IMR-90 (cell line): ENCODE measurements around the gene OR51F2. TPM values are rescaled to one million over a fixed set of nuclear protein-coding genes. Genes with fewer than 3 reads are reported as not detected.
A peak's percentile ranks its signal among the peaks of the same experiment; 100 is the strongest.

Experiments
- ATAC-seq: fragments of 200-7000 bp; cut with Tn5 transposase; 2 replicates; pipeline ENCODE4 v1.9.1; 2020; ENCODE audit warnings: low read depth, mild to moderate bottlenecking, moderate library complexity
- BruUV-seq: library from RNA; stranded (reverse); fragments of 400-500 nt; replicated peaks from 2 replicates; lab custom pipeline; 2021; lab: Mats Ljungman, UMichigan
- CTCF ChIA-PET: fragments of 300-600 bp; formaldehyde crosslinking; extraction: SDS; loops from one replicate; lab custom pipeline; 2021; ENCODE audit warnings: antibody characterized with exemption; lab: Yijun Ruan, JAX
- POLR2A ChIA-PET: fragments of 300-600 bp; sonication (Branson Sonifier 250); formaldehyde crosslinking; loops from one replicate; lab custom pipeline; 2022; ENCODE audit warnings: antibody characterized with exemption; ENCODE audit not compliant: unreplicated experiment; lab: Charles Lee
- DNase-seq: peaks from one replicate; pipeline ENCODE4 v3.0.0; 2013
- H2AFZ ChIP-seq: replicated peaks from 2 replicates; pipeline ENCODE3; 2013; ENCODE audit warnings: low read length, mild to moderate bottlenecking; ENCODE audit not compliant: poor library complexity
- H2AK5ac ChIP-seq: 2 replicates; pipeline ENCODE4 v1.6.1; 2013; ENCODE audit warnings: low read depth, low read length, inconsistent platforms
- H2AK9ac ChIP-seq: replicated peaks from 2 replicates; pipeline ENCODE3; 2013; ENCODE audit warnings: mild to moderate bottlenecking, low read depth, low read length, moderate library complexity; ENCODE audit not compliant: poor library complexity
- H2BK120ac ChIP-seq: 2 replicates; pipeline ENCODE4 v1.6.1; 2013; ENCODE audit warnings: low read depth, low read length, inconsistent platforms
- H2BK15ac ChIP-seq: 3 replicates; pipeline ENCODE4 v1.6.1; 2013; ENCODE audit warnings: low read depth, low read length, inconsistent platforms
- H2BK20ac ChIP-seq: 2 replicates; pipeline ENCODE4 v1.6.1; 2013; ENCODE audit warnings: low read depth, mild to moderate bottlenecking, inconsistent platforms, low read length, moderate library complexity
- H2BK5ac ChIP-seq: 2 replicates; pipeline ENCODE4 v1.6.1; 2013; ENCODE audit warnings: mild to moderate bottlenecking, low read depth, low read length, inconsistent platforms; ENCODE audit not compliant: poor library complexity, severe bottlenecking
- H3K14ac ChIP-seq: replicated peaks from 2 replicates; pipeline ENCODE4 v1.6.1; 2013; ENCODE audit warnings: low read depth, low read length, inconsistent platforms
- H3K18ac ChIP-seq: 2 replicates; pipeline ENCODE4 v1.6.1; 2013; ENCODE audit warnings: low read depth, low read length, control low read depth
- H3K23ac ChIP-seq: 2 replicates; pipeline ENCODE4 v1.6.1; 2013; ENCODE audit warnings: low read depth, low read length, inconsistent platforms
- H3K27ac ChIP-seq: 2 replicates; pipeline ENCODE4 v1.5.1; 2013; ENCODE audit warnings: mild to moderate bottlenecking, control low read depth, low read length; ENCODE audit not compliant: insufficient read depth
- H3K27me3 ChIP-seq: 2 replicates; pipeline ENCODE4 v1.6.1; 2013; ENCODE audit warnings: low read length; ENCODE audit not compliant: control insufficient read depth, insufficient read depth
- H3K36me3 ChIP-seq: 2 replicates; pipeline ENCODE4 v1.6.1; 2013; ENCODE audit warnings: low read length, mixed read lengths; ENCODE audit not compliant: control insufficient read depth, insufficient read depth
- H3K4ac ChIP-seq: 2 replicates; pipeline ENCODE4 v1.6.1; 2013; ENCODE audit warnings: low read depth, low read length, inconsistent platforms
- H3K4me1 ChIP-seq: 2 replicates; pipeline ENCODE4 v1.6.1; 2013; ENCODE audit warnings: low read length, mixed read lengths; ENCODE audit not compliant: control insufficient read depth, insufficient read depth
- H3K4me2 ChIP-seq: 2 replicates; pipeline ENCODE4 v1.6.1; 2013; ENCODE audit warnings: low read depth, mild to moderate bottlenecking, control low read depth, low read length, moderate library complexity
- H3K4me3 ChIP-seq: 2 replicates; pipeline ENCODE4 v1.5.1; 2013; ENCODE audit warnings: low read depth, mild to moderate bottlenecking, control low read depth, low read length, moderate library complexity; ENCODE audit not compliant: insufficient read depth
- H3K56ac ChIP-seq: 2 replicates; pipeline ENCODE4 v1.6.1; 2013; ENCODE audit warnings: low read length, inconsistent platforms; ENCODE audit not compliant: insufficient read depth; ENCODE audit errors: extremely low read depth
- H3K79me1 ChIP-seq, 2 experiments: 2 replicates each; pipeline ENCODE4 v1.6.1; 2013; ENCODE audit warnings: low read length in 2 of 2, inconsistent platforms in 1 of 2, low read depth in 1 of 2
- H3K9ac ChIP-seq: 2 replicates; pipeline ENCODE4 v1.6.1; 2013; ENCODE audit warnings: low read depth, low read length, control low read depth
- H3K9me1 ChIP-seq: 2 replicates; pipeline ENCODE4 v1.6.1; 2013; ENCODE audit warnings: low read length, inconsistent platforms; ENCODE audit not compliant: insufficient read depth
- H3K9me3 ChIP-seq: 2 replicates; pipeline ENCODE4 v1.6.1; 2013; ENCODE audit warnings: low read length; ENCODE audit not compliant: control insufficient read depth, insufficient read depth
- H4K20me1 ChIP-seq: 2 replicates; pipeline ENCODE4 v1.6.1; 2013; ENCODE audit warnings: low read length, inconsistent platforms; ENCODE audit not compliant: insufficient read depth
- H4K5ac ChIP-seq: 2 replicates; pipeline ENCODE4 v1.6.1; 2013; ENCODE audit warnings: mild to moderate bottlenecking, low read depth, low read length, control low read depth
- H4K8ac ChIP-seq, 2 experiments: 2 replicates each; pipeline ENCODE4 v1.6.1; 2013; ENCODE audit warnings: low read depth in 2 of 2, low read length in 2 of 2, control low read depth in 1 of 2, inconsistent platforms in 1 of 2
- H4K91ac ChIP-seq: 2 replicates; pipeline ENCODE4 v1.6.1; 2013; ENCODE audit warnings: low read depth, low read length, inconsistent platforms; ENCODE audit not compliant: insufficient read depth
- BHLHE40 ChIP-seq: fragments of 150-350 bp; IDR thresholded peaks from 2 replicates; pipeline ENCODE4 v1.6.1; 2016; ENCODE audit warnings: mild to moderate bottlenecking, low read depth, low read length
- CEBPB ChIP-seq: IDR thresholded peaks from 2 replicates; pipeline ENCODE4 v1.6.1; 2012; ENCODE audit warnings: low read depth, low read length, improper control_type of control experiment
- CHD1 ChIP-seq: IDR thresholded peaks from 2 replicates; pipeline ENCODE4 v1.6.1; 2012; ENCODE audit warnings: low read depth, low read length, improper control_type of control experiment
- CTCF ChIP-seq: conservative IDR thresholded peaks from 2 replicates; pipeline ENCODE4 v1.5.1; 2012; ENCODE audit warnings: mild to moderate bottlenecking, low read depth, low read length, improper control_type of control experiment
- ELK1 ChIP-seq: fragments of 150-350 bp; IDR thresholded peaks from 2 replicates; pipeline ENCODE4 v1.6.1; 2016; ENCODE audit warnings: low read depth, mild to moderate bottlenecking, low read length, moderate library complexity, borderline replicate concordance
- FOS ChIP-seq: fragments of 150-350 bp; IDR thresholded peaks from 2 replicates; pipeline ENCODE4 v1.6.1; 2016; ENCODE audit warnings: low read depth, low read length
- MAFK ChIP-seq: IDR thresholded peaks from 2 replicates; pipeline ENCODE4 v1.6.1; 2012; ENCODE audit warnings: low read depth, low read length, improper control_type of control experiment
- MAZ ChIP-seq: IDR thresholded peaks from 2 replicates; pipeline ENCODE4 v1.6.1; 2012; ENCODE audit warnings: low read depth, mild to moderate bottlenecking, low read length, improper control_type of control experiment, moderate library complexity, borderline replicate concordance
- MXI1 ChIP-seq: IDR thresholded peaks from 2 replicates; pipeline ENCODE4 v1.6.1; 2012; ENCODE audit warnings: low read depth, mild to moderate bottlenecking, low read length, moderate library complexity, borderline replicate concordance
- NFE2L2 ChIP-seq: fragments of 150-350 bp; IDR thresholded peaks from 2 replicates; pipeline ENCODE4 v1.6.1; 2016; ENCODE audit warnings: low read depth, mild to moderate bottlenecking, low read length
- POLR2A ChIP-seq: IDR thresholded peaks from 2 replicates; pipeline ENCODE4 v1.6.1; 2012; ENCODE audit warnings: mild to moderate bottlenecking, low read depth, low read length
- RAD21 ChIP-seq: IDR thresholded peaks from 2 replicates; pipeline ENCODE4 v1.6.1; 2012; ENCODE audit warnings: low read length, improper control_type of control experiment
- RCOR1 ChIP-seq: IDR thresholded peaks from 2 replicates; pipeline ENCODE4 v1.6.1; 2012; ENCODE audit warnings: mild to moderate bottlenecking, low read length, improper control_type of control experiment; ENCODE audit not compliant: insufficient replicate concordance
- RFX5 ChIP-seq: IDR thresholded peaks from 2 replicates; pipeline ENCODE4 v1.8.0; 2012; ENCODE audit warnings: low read depth, mild to moderate bottlenecking, low read length, moderate library complexity
- SMC3 ChIP-seq: fragments of 150-350 bp; IDR thresholded peaks from 2 replicates; pipeline ENCODE4 v1.6.1; 2016; ENCODE audit warnings: low read depth, mild to moderate bottlenecking, antibody characterized with exemption, low read length, moderate library complexity
- USF2 ChIP-seq: fragments of 150-350 bp; IDR thresholded peaks from 2 replicates; pipeline ENCODE4 v1.6.1; 2017; ENCODE audit warnings: mild to moderate bottlenecking, antibody characterized with exemption, low read length, low read depth
- WGBS, 2 experiments: methylation state at CpG; one replicate each; pipeline versions ENCODE4 v1.1.5 to v1.1.7; 2013; ENCODE audit warnings: missing lambda C conversion rate in 2 of 2; ENCODE audit not compliant: insufficient read length in 1 of 2; ENCODE audit errors: extremely low coverage in 2 of 2; 5-methylcytosine and 5-hydroxymethylcytosine counted together
- dilution Hi-C: fragments of 300-500 bp; cut with HindIII; formaldehyde crosslinking; loops from one replicate; pipeline ENCODE4 v1.14.3; 2018; ENCODE audit warnings: low sequenced_read_pairs; ENCODE audit not compliant: unreplicated experiment
- in situ Hi-C: fragments of 300-500 bp; cut with MboI; formaldehyde crosslinking; loops from 3 replicates; pipeline ENCODE4 v1.14.3; 2019; ENCODE audit warnings: low sequenced_read_pairs, inconsistent platforms, mixed read lengths
- intact Hi-C: fragments of 100-400 bp; cut with micrococcal nuclease; formaldehyde crosslinking; loops from 2 replicates; pipeline ENCODE4 v1.10.0; 2022
- polyA plus RNA-seq, 3 experiments: library from polyadenylated mRNA; depleted of rRNA; stranded (reverse); fragments of >200 nt; gene quantifications; 2 replicates each; pipeline ENCODE4 v1.2.3, GENCODE V29; 2012; ENCODE audit warnings: low replicate concordance in 1 of 3
- total RNA-seq: library from RNA; depleted of rRNA; stranded (reverse); fragments of >200 nt; gene quantifications from 2 replicates; pipeline ENCODE4 v1.2.3, GENCODE V29; 2012

OR51F2 gene
- total and polyA plus RNA-seq, 2 of the 4 experiments (the other 2 are of a cell fraction): 0.18 TPM; not detected in 1

- Histone ChIP-seq H2BK15ac (no peak overlapping the region), H2AK9ac (no peak overlapping the region), H3K9ac (no peak overlapping the region), H4K91ac (no peak overlapping the region), H2AFZ (no peak overlapping the region), H3K27me3 (no peaks in the 10 kb centered on the region; the same call in 1 of the 2 replicates), H4K20me1 (no peaks in the 10 kb centered on the region), H3K9me3 (no peaks in the 10 kb centered on the region; the same call in 1 of the 2 replicates), H4K8ac (no peak overlapping the region), H3K18ac (no peak overlapping the region), H3K4me3 (no peak overlapping the region), H4K5ac (no peak overlapping the region), H2BK120ac (no peak overlapping the region), H3K79me1 (no peaks in the 10 kb centered on the region), H3K14ac (no peak overlapping the region), H2AK5ac (no peak overlapping the region), H2BK20ac (no peak overlapping the region), H3K4me1 (no peaks in the 10 kb centered on the region), H3K36me3 (no peaks in the 10 kb centered on the region), H3K23ac (no peak overlapping the region), H3K4me2 (no peak overlapping the region), H3K27ac (no peak overlapping the region), H2BK5ac (no peak overlapping the region), H3K4ac (no peak overlapping the region), H3K56ac (no peak overlapping the region), H3K9me1 (no peaks in the 10 kb centered on the region)
- ATAC-seq (0 out of 2 replicates have a peak, but pooled peaks have one; percentile 27), DNase-seq (peak; percentile 12)
- intact Hi-C loops: no loop called here
- TF ChIP-seq SMC3 (no peak), BHLHE40 (no peak), MAZ (no peak), USF2 (no peak), CHD1 (no peak), RCOR1 (no peak), FOS (no peak), MAFK (no peak), NFE2L2 (no peak), POLR2A (no peak), RFX5 (no peak), CTCF (no peak), ELK1 (no peak), MXI1 (no peak), RAD21 (no peak), CEBPB (no peak)
- WGBS, 2 experiments: no CpG with 5 or more reads among the region's 6 CpGs
- ChIA-PET POLR2A (no interaction called here), CTCF (no interaction called here)
- BruUV-seq: no TSS peak
- dilution Hi-C loops: no loop called here
- in situ Hi-C loops: no loop called here
Observed at GRCh38 chr11:4798427-4799183, 22.5 kb upstream of the OR51F2 start.
